ENCODE results near the gene TEX2. TPM values are rescaled to one million over a fixed set of nuclear protein-coding genes. Genes with fewer than 3 reads are reported as not detected.
A peak's percentile ranks its signal among the peaks of the same experiment; 100 is the strongest.

The TEX2 gene
- polyA plus RNA-seq, 3 donors: 6.5 to 8.7 (median 7.8) TPM

- H3K4me1 Mint-ChIP-seq: peaks cover 54% of the 10 kb centered on the region
- Histone ChIP-seq H3K27ac (ENCODE audit: low read depth in 1 of 2, low read length in 2 of 2) (peak overlapping the region in 1 of 2 donors; percentile 32), H3K79me2 (ENCODE audit: insufficient read depth, low read length) (peaks cover 92% of the 10 kb centered on the region), H3K4me2 (replicated peaks; ENCODE audit: extremely low read depth, low read length, poor library complexity, severe bottlenecking) (no peak overlapping the region), H3K4me3 (replicated peaks in 1 of 3; ENCODE audit: low read depth in 2 of 3, low read length in 3 of 3) (no peak overlapping the region), H3K9ac (ENCODE audit: insufficient read depth, low read length, poor library complexity, severe bottlenecking) (no peak overlapping the region), H3K36me3 (replicated peaks in 1 of 2; ENCODE audit: control insufficient read depth in 1 of 2, insufficient read depth in 2 of 2, low read length in 2 of 2) (peaks cover 0 to 7% of the 10 kb centered on the region in 2 donors), H3K27me3 (ENCODE audit: control insufficient read depth in 2 of 2, insufficient read depth in 2 of 2, low read length in 2 of 2) (no peaks in the 10 kb centered on the region), H2AFZ (ENCODE audit: insufficient read depth, low read depth, low read length, poor library complexity, severe bottlenecking) (no peak overlapping the region), H3K9me3 (replicated peaks in 1 of 2; ENCODE audit: control insufficient read depth in 1 of 2, insufficient read depth in 1 of 2, low read length in 2 of 2) (no peaks in the 10 kb centered on the region), H3K4me1 (ENCODE audit: control insufficient read depth in 1 of 2, insufficient read depth in 2 of 2, low read length in 2 of 2) (peaks cover 40 to 45% of the 10 kb centered on the region in 2 donors), H4K20me1 (ENCODE audit: insufficient read depth, low read length) (peaks cover 79% of the 10 kb centered on the region)
- WGBS (ENCODE audit: insufficient coverage): 100% methylated on average over 1 of the region's 2 CpGs
- H3K4me3 Mint-ChIP-seq: no peak overlapping the region
- intact Hi-C loops (cut with micrococcal nuclease): loop anchor here in 1 of 2 donors (2.0 kb wide), 1 partner anchor 16 kb away; no protein-coding TSS in a partner anchor
- peaks cover 0 to 3% (median 0%) of the 10 kb centered on the region in 3 donors for H3K27me3 Mint-ChIP-seq (ENCODE audit: low read depth in 3 of 3)
- no peak for DNase-seq
- no peak overlapping the region for H3K27ac Mint-ChIP-seq
- H3K36me3 Mint-ChIP-seq: peaks cover 7 to 17% of the 10 kb centered on the region in 2 donors
- H3K9me3 Mint-ChIP-seq: no peaks in the 10 kb centered on the region
- TF ChIP-seq CTCF (IDR thresholded peaks at IDR 0.05): no peak
These were observed 150.1 kb downstream of the TEX2 start for GRCh38 chr17:64113006-64113405.

- Mint-ChIP-seq H3K27ac (peak overlapping the region in 3 of 7 donors; percentile 15 to 78 (median 54)), H3K36me3 (peaks cover 7 to 21% of the 10 kb centered on the region in 2 donors), H3K27me3 (ENCODE audit: low read depth in 3 of 3) (peaks cover 0 to 3% (median 0%) of the 10 kb centered on the region in 3 donors), H3K4me1 (peaks cover 53% of the 10 kb centered on the region), H3K4me3 (peak overlapping the region in 1 of 2 donors; percentile 64), H3K9me3 (no peaks in the 10 kb centered on the region)
- peaks cover 92% of the 10 kb centered on the region for H3K79me2 ChIP-seq (ENCODE audit: insufficient read depth, low read length)
- intact Hi-C loops (cut with micrococcal nuclease): loop anchor here in 1 of 2 donors (2.0 kb wide), 1 partner anchor 17 kb away; no protein-coding TSS in a partner anchor
- H3K27me3 ChIP-seq (ENCODE audit: control insufficient read depth in 2 of 2, insufficient read depth in 2 of 2, low read length in 2 of 2): no peaks in the 10 kb centered on the region
- TF ChIP-seq CTCF (IDR thresholded peaks at IDR 0.05): no peak
- peaks cover 0 to 7% of the 10 kb centered on the region in 2 donors for H3K36me3 ChIP-seq (replicated peaks in 1 of 2; ENCODE audit: control insufficient read depth in 1 of 2, insufficient read depth in 2 of 2, low read length in 2 of 2)
- H3K4me3 ChIP-seq (replicated peaks in 1 of 3; ENCODE audit: low read depth in 2 of 3, low read length in 3 of 3): no peak overlapping the region
- H3K4me2 ChIP-seq (replicated peaks; ENCODE audit: extremely low read depth, low read length, poor library complexity, severe bottlenecking): no peak overlapping the region
- WGBS (ENCODE audit: insufficient coverage): 66% methylated on average over 2 of the region's 4 CpGs
- H3K9ac ChIP-seq (ENCODE audit: insufficient read depth, low read length, poor library complexity, severe bottlenecking): no peak overlapping the region
- H2AFZ ChIP-seq (ENCODE audit: insufficient read depth, low read depth, low read length, poor library complexity, severe bottlenecking): no peak overlapping the region
- DNase-seq: no peak
- peaks cover 82% of the 10 kb centered on the region for H4K20me1 ChIP-seq (ENCODE audit: insufficient read depth, low read length)
- H3K27ac ChIP-seq (ENCODE audit: low read depth in 1 of 2, low read length in 2 of 2): peak overlapping the region in 1 of 2 donors; percentile 23
- H3K4me1 ChIP-seq (ENCODE audit: control insufficient read depth in 1 of 2, insufficient read depth in 2 of 2, low read length in 2 of 2): peaks cover 30 to 34% of the 10 kb centered on the region in 2 donors
- no peaks in the 10 kb centered on the region for H3K9me3 ChIP-seq (replicated peaks in 1 of 2; ENCODE audit: control insufficient read depth in 1 of 2, insufficient read depth in 1 of 2, low read length in 2 of 2)
These were observed 151.2 kb downstream of the TEX2 start for GRCh38 chr17:64111831-64112230.

All from CD14-positive monocyte (primary cell).